HG03354 (cell line): Measurements from ENCODE around the gene EIF4G3.
"Not testable (repeated sequence)": the region's sequence is repeated elsewhere in the genome, so short reads cannot be mapped to it uniquely, and the experiment has no call there.

Experiments
- ATAC-seq: cut with Tn5 transposase; IDR thresholded peaks from one replicate; pipeline ENCODE4 v1.9.1; 2021; ENCODE audit warnings: mild to moderate bottlenecking; ENCODE audit not compliant: unreplicated experiment, poor library complexity, severe bottlenecking

Gene EIF4G3

DNA sequence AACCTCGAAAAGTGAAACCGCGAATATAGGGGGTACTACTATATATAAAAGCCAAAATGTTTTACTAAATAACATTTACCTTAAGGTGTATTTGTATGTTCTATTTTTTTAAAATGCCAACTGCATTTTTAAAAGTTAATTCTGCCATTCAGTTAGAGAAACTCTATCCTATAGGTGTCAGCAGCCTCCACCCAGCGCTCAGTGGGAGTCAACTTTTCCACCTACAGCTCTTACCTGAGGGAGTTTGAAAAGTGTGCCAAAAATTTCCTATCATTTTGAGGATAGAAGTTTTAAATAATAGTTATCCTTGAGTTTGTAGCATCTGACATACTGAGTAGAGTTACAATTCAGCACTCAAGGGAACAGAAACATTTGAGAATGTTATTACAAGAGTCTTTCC is 383.5 kb downstream of the EIF4G3 start:
- ATAC-seq = no peak

DNA sequence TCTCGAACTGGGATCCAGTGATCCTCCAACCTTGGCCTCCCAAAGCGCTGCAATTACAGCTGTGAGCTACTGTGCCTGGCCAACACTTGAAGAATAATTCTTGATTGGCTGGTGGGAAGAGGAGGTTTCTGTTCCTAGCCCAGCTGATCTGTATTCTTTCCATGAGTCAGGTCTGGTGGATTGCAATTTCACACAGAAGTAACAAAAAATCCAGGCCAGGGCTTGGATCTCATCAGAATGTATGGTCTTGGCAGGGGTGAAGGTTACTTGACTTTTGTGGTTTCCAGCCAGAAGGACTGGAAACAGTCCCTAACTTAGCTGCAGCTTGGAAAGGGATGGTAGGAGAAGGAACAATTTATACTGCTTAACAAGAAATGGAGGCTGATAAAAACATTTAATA is 384.5 kb downstream of the EIF4G3 start:
- no peak for ATAC-seq

DNA sequence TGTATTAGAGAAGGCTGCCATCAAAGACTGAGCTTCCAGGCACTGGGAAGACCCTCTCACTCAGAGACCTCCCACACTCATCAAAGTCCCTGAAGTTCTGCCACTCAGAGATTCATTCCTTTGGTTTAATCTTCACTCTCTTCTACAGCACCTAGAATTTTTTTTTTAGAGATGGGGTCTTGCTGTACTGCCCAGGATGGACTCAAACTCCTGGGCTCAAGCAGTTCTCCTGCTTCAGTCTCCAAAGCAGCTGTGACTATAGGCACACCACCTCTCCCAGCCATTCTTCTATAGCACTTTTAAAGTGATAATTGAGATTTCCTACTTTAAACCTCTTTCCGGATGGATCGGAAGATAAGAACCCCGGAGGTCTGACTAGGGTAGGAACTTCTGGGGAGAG is 385.9 kb downstream of the EIF4G3 start:
- no peak for ATAC-seq

DNA sequence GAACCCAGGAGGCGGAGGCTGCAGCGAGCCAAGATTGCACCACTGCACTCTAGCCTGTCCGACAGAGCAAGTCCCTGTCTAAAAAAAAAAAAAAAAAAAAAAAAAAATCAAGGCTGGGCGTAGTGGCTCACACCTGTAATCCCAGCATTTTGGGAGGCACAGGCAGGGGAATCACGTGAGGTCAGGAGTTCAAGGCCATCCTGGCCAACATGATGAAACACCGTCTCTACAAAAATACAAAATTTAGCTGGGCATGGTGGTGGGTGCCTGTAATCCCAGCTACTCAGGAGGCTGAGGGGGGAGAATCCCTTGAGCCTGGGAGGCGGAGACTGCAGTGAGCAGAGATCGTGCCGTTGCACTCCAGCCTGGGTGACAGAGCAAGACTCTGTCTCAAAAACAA is 387.1 kb downstream of the EIF4G3 start:
- ATAC-seq = not testable (repeated sequence)

DNA sequence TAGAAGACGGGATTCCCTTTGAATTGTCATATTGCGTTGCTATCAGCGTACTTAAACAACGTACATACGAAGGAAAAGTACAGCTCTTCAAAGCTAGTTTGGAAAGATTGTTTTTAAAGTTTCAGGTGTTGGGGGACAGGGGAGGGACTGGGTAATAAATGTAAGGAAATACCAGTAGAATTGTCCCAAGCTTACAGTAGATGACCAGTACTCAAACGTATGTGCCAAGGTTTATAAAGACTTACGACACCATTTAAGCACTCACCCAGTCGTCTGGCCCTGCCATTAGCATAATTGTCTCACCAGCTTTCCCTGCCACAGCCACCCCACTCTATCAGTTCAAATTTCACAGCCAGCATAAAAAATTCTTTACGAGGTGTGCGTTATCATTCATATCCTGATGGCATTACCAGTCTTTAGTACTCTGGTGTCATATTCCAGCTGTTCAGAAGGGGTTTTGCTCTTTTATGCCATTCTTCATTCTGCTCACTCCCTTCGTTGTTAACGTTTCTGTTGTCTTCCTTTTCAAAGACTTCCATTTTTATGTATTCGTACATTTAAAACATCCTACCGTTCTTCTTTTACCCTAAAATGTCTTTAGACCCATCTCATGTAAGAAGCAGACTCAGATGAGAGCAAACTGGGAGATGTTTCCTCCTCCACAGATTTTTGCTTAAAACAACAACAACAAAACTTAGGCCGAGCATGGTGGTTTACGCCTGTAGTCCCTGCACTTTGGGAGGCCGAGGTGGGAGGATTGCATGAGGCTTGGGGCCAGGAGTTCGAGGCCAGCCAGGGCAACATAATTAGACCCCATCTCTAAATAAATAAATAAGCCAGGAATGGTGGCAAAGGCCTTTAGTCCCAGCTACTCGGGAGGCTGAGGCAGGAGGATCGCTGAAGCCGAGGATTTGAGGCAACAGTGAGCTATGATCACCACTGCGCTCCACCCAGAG is 388.6 kb downstream of the EIF4G3 start:
- ATAC-seq = no peak

DNA sequence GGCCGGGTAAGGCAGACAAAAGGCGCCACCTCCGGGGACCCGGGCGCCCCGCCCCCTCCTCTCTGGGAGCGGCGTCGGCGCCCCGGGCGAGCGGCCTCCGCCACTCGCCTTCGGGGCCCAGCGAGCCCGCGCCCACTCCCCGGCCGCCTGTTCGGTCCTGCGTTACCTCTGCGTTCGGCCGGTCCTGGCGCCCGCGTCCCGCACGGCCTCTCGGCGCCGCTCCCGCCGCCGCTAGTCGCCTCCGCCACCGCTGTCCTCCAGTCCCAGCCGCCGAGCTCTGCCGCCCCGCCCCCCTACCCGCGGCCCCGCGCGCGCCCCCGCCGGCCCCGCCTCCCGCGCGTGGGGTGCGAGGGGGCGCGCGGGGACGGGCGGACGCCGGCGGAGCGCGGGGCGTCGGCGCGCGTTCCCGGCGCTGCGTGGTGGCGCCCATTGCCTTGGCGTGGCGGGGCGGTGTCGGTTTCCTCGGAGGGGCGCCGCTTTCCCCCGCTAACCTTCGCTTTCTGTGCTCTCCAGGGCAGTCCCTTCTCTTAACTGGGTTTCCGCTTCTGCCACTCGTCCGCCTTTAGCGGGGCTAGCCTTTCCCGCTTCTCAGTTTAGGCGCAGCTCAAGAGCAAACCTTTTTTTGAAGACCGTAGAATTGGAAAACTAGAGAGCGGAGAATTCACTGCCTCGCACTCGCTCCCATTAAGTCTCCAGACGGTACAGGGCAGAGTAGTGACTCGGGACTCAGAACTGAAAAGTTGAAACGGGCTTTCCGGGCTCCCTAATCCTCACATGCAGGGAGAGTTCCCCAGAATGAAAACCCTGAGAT is 389.5 kb downstream of the EIF4G3 start, which contains the start of gene HP1BP3:
HP1BP3 (minus strand) TSS at position 279 of the 811 bp plus-strand sequence. CDS start 6,867 bp downstream, outside the sequence.
- peak; percentile 57 for ATAC-seq

DNA sequence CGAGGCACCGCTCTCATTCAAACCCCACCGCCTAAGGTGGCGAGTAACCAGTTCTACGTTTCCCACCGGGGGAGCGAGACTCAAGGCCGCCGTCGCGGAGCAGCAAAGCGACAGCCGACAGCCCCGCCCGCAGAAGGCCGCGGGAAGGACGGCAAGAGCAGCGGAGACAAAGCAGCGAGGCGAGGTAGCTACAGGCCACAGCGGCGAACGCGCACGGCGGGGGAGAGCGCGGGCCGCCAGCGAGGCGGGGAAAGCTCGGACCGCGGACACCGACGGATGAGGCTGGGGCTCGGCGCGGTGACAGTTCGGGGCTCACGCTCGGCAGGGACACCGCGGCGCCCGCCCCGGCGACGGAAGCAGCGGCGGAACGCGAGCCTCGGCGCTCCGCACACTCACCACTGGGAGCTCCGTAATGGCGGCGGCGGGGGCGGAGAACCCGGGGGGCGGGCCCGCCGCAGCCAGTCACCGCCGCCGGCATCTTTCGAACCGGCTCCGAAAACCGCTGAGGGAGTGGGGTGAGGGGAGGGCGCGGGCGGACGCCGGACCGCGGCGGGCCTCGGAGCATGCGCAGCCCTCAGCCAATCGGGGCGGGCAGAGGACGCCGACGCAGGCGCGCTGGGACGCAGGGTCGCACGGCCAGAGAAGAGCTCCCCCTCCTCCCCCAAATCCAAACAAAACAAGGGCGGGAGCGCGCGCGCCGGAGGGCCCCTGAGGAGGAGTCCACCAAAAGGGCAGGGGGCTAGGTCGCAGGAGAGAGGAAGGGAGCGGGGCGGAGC is 390.3 kb downstream of the EIF4G3 start:
- ATAC-seq = peak; percentile 75

DNA sequence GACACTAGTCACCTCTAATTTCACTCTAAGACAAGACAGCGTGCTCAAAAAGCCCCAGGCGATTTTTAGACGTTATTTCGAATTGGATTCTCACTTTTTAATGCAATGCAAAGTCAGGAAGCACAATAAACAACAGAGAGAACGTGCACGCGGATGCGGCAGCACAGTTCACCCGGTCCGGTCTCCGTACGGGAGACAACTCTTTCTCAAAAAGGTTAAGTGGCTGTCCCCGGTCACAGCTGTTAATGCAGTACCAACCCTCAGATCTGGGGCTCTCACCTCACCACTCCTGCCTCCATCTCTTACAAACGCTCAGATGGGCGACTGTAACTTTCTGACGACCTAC is 390.8 kb downstream of the EIF4G3 start:
- ATAC-seq = peak; percentile 16

DNA sequence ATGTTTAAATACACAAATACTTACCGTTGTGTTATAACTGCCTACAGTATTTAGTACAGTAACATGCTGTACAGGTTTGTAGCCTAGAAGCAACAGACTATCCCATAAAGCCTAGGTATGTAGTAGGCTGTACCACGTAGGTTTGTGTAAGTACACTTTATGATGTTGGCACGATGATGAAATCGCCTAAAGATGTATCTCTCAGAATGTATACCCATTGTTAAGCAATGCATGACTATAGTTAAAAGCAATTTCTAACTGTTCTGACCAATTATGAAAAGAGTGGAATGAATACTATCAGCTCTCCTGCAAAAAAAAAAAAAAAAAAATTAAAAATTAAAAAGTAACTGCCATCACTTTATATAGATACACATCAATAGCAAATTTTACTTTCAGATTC is 401.0 kb downstream of the EIF4G3 start:
- no peak for ATAC-seq

DNA sequence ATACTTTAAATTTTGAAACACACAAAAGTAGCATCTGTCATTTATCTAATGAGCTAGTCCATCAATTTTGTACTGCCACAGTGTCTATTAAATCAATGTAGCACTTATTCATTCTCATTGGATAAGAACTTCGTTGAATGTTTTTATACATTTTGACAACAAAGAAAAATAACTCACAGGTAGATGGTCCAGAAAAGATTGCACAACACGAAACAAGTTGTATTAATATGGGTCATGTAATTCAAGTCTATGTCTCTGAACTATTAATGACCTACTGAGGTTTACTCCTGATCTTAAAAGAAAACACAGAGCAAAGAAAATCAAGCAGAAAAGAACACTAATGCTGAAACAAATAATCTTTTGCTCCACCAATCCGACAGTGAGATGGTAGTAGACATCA is 404.9 kb downstream of the EIF4G3 start:
- no peak for ATAC-seq

DNA sequence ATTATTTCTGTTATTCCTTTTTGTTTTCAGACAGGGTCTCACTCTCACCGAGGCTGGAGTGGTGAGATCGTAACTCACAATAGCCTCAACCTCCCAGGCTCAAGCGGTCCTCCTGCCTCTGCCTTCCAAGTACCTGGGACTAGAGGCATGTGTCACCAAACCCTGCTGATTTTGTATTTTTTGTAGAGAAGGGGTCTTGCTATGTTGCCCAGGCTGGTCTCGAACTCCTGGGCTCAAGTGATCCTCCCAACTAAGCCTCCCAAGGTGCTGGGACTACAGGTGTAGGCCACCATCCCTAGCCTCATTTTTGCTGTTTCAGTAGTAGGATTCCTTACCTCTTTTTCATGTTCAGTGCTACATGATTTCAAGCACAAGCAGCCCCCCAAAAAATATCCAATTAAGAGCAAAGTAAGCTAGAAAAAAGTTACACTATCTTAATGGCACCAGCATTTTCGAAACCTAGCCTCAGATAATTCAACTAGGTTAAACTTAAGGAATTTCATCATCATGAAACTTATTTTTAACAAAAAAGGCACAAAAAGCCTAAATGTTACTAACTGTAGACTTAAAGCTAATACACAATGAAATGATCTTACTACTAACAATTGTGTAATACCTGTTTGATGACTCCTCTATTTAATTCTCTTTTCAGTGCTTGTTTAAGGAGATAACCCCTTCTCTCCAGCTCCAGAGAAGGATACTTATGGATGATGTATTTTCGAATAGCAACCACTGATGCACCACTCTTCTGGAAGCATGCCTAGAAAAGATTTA is 406.2 kb downstream of the EIF4G3 start:
- ATAC-seq = no peak

DNA sequence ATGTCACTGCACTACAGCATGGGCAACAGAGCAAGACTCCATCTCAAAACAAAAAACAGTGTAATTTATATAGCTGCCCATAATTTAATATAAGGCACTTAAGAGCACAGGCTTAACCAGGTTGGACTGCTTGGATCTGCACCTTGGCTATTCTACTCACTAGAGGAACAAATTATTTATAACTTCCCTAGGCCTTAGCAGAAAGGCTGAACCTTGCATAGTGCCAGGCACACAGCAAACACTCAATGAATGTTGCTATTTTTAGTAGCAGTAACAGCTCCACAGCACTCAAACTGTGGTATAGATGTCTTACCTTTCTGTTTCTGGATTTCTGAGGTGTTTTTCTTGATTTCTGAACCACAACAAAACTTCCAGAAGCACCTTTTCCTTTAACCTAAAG is 409.4 kb downstream of the EIF4G3 start:
- ATAC-seq = no peak

DNA sequence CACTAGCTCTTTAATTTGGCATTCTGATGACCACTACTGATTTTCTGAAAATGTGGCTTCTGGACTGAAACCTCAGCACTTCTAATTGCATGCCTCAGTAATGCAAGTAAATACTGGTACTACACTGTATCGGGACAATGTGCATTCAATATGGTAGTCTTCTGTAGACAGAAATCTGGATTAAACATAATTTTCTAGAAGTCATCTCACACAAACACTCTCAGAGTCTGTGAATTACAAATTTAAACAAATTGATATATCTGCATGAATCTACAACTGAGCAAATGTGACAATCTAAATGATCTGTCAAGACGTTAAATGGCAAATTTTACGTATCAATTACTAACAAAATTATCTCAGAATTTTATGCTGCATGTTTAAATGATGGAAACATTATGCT is 413.3 kb downstream of the EIF4G3 start:
- ATAC-seq = no peak

DNA sequence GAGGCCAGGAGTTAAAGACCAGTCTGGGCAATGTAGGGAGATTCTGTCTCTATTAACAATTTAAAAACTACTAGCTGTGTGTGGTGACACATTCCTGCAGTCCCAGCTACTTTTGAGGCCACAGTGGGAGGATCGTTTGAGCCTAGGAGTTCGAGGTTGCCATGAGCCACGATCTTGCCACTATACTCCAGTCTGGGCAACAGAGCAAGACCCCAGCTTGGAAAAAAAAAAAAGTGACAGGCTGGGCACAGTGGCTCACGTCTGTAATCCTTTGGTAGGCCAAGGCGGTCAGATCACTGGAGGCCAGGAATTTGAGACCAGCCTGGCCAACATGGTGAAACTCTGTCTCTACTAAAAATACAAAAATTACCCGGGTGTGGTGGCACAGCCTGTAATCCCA is 416.4 kb downstream of the EIF4G3 start:
- no peak for ATAC-seq
